Raji (cell line): ENCODE data around the gene POPDC2.

ENCODE experiments used
- POLR2A ChIP-seq: IDR thresholded peaks from 2 replicates; pipeline ENCODE4 v1.6.1; 2011; ENCODE audit warnings: low read depth, low read length, control low read depth; ENCODE audit not compliant: insufficient read depth

Gene POPDC2

DNA sequence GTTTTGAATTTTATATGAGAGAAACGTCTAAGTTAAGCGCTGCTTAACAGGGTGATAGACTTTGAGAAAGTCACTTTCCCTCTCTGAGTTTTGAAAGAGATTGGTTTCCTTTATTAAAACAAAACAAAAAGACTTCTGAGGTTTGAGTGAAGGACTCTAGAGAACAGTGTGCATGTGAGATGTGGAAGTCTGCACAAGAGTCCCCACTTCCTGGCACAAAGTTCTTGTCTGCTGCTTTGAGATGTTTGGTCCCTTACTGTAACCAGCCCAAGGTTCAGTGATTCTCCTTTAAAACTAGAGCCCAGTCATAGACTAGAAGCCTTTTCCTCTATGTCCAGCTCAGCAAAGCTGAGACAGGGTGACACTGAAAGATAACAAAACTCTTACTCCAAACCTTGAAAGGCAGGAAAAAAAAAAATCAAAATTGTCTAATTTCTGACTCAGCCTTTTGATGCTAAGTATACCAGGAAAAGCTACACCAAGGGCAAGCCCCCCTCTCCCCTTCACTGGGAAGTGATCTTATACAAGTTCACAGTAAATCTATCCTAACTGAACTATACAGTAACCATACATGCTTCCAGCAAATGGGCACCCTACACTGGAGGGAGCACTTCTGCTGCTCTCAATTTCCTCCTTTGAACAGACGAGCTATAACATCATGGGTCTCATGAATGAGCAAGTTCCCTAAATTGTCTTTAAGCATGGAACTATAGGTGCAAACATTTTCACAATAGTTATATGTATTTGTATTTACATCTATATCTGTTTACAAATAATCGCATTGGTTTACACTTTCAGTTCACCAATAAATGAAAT, 2.3 kb downstream of the POPDC2 start:
- TF ChIP-seq POLR2A, result no peak

DNA sequence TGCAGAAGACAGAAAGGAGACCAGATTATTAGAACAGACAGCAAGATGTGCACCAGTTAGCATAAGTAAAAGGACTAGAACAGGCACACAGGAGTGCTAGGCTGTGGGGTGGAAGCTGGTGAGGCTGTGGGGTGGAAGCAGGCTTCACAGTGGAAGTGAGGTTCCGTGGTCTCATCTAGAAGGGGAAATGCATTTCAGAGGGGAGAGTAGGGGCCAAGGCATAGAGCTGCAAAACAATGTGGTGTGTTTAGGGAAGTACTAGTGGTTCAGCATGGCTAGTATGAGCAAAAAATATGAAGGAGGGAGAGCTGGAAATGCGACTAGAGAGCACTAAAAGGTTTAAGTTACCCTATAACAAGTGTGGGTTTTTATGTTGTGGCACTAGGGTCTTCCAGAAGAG, 6.5 kb downstream of the POPDC2 start:
- TF ChIP-seq POLR2A, result no peak

DNA sequence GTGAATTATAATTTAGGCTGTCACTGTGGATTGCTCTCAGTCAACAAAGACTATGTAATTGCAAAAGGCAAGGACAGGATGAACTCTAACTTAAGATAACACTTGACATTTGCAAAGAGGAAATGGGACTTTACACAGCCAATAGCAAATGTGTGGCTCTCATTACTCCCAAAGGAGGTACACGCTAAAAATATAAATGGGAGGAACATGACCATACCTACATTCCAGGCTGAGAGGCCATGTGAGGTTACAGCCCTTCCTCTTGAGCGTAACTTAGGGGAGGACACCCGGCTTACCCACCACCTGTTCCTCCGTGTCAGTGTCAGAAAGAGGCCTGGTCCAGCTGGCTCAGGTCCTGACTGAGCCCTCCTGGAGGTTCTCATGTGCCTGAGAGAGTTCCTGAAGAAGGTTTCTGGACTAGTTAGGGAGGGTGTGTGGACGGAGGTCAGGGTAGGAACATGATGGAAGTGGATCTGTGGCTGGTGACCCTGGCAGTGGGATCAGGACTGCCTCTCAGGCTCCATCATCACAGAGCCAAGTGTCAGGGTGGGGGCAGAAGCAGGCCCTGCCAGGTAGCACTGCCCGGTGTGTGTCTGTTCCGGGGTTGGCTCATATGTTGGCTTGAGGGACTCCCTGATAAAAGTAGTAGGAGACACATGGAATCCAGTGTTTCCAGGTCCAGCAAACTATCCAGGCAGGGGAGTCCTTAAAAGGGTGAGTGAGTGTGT, 7.9 kb downstream of the POPDC2 start:
- TF ChIP-seq POLR2A, result no peak

DNA sequence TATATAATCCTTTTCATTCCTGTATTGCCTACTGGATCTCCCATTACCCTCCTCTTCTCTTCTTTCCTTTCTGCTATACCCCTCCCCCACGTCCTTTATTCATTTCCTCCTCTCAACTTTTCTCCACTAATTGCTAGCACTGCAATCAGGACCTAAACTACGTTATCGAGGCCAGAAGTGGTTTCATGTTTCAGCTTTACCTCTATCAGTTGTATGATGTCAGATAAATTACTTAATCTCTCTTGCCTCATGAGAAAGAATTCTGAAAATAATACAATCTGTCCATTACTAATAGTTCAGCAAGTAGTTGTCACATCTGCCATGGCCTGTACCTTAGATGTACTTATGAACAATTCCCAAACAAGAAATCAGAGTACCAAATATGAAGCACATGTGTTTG, 10.6 kb downstream of the POPDC2 start:
- TF ChIP-seq POLR2A, result no peak

DNA sequence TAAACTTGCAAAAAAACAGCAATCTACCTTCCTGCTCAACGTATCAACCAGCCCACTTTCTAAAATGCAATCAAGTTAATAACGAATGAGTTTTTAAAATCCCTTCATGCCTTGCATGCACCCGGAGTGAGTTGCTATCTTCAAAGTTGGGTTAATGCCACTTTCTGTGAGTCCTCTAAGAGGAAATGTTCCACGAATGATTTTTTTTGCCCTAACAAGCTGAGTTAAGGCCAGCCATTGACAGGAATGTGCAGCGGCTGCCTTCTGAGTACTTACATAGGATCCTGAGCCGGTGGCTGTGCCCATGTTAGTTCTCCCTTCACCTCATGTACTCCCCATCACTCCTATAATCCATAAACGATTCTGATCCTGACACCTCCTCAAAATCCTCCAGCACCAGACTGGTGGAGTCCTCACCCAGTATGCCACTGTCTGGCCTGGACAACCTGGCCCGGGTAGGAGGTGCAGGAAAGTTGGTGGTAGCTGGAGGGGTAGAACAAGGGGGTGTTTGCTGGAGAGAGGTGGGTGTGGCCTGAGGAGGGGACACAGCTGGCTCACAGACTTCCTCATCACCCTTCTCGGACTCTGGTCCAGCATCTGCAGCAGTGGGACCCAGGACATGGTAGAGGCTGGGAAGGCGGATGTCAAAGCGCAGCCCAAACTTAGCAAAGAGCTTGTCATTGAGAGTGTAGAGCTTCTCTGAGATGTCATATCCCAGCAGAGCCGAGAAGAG, 12.4 kb downstream of the POPDC2 start:
- TF ChIP-seq POLR2A, result no peak

DNA sequence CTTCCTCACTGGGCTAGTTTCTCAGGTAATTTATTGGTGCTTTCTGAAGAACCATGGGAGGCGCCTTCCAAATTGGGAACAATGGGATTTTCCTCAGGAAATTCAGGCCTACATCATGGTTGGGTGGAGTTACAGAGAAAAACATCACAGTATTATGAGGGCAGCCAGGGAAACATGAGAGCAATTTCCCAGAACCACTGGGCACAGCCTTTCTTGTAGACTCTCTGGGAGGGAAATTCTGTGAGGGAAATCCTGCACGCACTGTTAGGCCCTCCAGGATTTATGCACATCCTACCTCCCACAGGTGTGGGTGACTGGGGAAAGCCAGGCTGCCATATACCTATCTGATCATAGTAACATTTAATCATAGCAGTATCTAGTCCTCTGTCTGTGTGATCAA, 13.2 kb downstream of the POPDC2 start:
- TF ChIP-seq POLR2A, result no peak

DNA sequence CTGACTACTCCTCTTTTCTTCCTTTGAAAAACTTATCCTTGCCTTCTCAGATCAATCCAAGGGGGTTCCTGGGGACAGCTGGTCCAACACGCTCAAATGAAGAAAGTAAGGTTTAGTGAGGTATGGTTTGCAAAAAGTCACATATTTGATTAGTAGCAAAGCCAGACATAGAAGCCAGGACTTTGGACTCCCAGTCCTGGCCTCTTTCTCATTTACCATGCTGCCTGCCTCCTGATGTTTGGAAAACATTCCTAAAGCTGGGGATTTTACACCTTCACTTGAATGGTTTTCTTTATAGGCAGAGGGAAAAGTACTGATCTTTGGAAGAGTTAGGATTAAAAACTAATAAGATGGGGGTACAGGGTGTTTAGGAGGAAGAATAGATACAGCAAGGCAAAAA, 14.6 kb downstream of the POPDC2 start:
- TF ChIP-seq POLR2A, result no peak

DNA sequence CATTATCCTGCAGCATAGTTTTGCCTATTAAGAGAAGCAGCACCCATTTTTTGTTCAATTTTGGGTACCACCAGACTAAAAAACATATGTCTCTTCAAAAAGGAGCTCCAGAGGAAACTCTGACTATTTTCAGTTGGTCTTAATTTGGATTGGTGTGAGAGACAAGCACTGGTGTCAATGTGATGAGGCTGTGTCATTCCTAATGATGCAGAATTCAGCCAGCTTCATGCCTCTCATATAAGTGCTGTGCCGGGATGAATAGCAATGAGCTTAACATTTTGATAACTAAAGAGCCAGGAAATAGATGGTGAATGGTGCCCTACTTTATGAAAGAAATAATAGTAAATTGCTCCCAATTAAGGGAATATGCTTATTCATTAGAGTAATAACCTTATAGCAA, 15.9 kb downstream of the POPDC2 start:
- no peak for TF ChIP-seq POLR2A

DNA sequence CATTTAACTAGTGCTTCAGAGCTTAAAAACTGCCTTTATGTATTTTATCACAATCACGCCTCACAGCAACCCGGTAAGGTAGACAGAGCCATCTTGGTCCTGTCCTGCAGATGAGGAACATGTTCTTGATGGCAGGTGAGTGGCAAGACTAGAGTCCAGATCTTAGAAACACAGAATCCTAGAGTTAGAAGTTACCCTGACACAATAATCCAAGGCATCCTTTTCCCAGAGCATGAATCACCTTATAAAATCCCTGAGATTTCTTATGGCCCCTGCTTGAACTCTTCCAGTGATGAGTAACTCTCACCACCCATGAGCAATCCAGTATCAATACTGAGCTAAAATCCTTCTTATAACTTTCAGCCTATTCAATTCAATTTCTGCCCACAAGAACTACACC, 16.9 kb downstream of the POPDC2 start:
- no peak for TF ChIP-seq POLR2A

DNA sequence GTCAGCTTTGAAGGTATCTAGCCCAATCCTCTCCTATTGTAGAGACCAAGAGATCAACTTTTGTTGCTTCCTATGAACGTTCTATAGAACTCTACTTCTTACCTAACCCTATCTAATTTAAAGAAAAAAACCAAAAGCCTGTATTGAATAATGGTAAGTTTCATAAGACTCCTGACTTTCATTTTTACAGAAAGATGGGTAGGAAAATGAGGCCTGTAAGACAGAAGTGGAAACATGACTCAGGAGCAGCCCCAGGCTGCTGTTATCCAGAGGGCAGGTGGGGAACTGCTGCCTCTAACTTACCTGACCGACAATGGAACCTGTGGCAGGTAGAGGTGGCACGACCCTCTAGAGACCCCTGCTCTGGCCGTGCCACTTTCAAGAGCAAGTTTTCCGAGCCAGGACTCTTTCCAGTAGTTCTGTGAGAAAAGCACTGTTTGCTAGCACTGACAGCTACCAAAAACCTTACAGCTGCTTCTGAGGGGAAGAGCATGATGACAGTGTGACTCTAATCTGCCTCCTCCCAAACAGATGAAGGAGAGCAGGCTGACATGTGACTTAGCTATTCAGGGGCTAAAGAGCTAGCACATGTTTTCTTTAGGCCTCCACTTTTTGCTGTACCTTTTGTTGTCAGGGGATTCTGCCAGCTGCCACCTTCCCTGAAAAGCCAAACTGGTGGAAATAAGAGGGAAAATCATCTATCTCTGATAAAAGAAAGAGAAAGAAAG, 17.5 kb downstream of the POPDC2 start:
- TF ChIP-seq POLR2A, result no peak

DNA sequence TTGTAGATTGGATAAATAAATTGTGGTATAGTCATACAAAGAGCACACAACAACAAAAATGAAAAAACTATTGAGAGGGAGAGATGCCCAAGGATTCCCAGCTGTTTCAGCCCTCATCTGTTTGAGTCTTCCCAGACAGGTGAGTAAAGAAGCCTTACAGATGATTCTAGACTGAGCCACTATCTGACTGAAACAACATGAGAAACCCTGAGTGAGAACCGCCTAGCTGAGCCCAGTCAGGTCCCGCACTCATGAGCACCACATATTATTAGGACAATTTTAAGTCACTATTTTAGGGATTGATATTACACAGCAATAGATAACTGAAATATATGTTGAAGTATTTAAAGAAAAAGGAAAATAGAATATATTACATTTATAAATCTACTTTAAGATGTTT, 19.0 kb downstream of the POPDC2 start:
- no peak for TF ChIP-seq POLR2A

DNA sequence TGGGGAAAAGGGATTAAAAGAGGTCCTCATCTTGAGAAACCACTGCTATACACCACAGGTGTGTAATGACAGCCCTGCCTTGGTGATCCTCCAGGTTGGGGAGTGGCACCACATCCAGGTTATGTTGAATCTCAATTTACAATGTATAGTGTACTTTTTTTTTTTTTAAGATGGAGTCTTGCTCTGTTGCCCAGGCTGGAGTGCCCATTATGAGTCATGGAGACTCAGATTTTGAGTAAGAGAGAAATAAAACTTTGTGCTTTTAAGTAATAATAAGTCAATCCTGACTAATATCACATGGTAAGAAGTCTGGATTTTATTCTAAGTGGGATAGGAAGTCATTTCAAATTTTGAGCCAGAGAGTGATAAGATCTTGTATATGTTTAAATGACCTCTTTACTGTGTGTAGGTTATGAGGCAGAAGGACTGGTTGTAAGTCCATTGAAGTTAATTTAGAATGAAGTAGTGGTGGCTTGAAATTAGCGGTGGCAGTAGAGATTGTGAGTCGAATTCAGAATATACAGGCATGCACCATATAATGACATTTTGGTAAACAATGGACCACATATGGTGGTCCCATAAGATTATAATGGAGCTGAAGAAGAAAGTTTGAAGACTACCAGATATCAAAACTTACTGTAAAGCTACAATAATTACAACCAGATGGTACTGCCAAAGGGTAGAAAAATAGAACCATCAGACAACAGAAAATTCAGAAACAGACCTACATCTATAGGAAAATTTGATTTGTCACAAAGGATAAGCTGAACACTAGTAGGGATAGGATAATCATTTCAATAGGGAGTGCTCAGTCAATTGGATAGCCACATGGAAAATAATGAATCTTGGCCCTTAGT, 20.7 kb downstream of the POPDC2 start:
- TF ChIP-seq POLR2A, result no peak

DNA sequence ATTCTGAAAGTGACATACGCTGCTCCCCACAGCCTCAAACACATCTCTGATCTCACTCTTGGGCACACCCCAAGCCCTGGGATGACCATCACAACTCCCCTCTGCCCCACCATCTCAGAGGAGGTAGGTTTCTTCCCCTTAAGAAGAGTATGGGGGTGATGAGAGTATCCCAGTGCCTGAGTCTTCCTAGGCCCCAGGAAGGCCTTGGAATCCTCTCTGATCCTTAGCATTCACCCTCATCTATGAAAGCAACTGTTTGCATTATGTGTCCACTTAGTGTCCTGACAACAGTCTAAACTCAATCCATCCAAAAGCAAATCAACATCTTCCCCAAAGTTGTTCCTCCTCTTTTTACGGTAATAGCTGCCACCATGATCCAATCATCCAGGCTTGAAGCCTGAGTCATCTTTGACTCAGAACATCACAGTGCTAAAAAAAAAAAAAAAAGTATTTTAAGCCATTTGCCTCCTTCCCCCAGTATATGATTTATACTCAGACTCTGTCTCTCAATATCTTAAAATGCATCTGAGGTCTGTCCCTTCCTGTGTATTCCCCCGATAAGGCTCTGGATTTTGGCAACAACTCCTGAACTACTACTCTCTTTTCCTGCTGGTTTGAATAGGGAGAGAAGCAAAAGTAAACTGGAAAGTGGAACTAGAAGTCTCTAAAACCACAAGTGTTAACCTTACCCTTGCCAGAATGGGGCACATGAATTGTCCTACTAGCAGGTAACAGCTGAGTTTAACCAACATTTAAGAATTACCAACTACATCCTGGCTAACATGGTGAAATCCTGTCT, 22.5 kb downstream of the POPDC2 start:
- TF ChIP-seq POLR2A, result no peak

DNA sequence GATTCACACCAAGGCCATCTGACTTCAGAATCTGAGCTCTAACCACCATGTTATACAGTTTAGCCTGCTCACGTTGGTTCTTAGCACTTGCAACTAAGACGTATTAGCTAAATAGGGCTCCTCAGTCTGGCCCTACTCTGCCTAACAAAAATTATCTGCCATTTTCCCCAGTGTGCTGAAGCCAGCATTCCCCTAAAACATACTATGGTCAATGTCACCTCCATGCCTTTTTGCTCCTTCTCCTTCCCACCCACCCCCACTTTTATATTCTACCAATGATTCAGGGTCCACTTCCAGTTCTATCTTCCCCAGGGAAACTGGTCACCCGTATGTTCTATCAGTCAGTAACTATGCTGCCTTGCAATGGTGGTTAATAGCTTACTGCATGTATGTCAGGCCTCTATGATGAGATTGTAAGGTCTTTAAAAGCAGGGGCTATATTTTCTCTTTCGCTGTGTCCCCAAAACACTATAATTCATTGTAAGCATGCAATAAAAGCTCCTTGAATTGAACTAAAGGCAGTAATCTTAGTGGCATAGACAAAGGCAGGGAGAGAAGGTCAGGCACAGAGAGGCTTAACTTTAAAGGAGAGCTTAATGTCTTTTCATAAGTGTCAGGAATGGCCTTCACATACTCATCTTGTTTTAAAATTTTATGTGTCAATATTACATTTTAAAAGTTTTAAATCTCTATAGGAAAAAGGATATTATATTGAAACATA, 23.3 kb downstream of the POPDC2 start:
- TF ChIP-seq POLR2A, result no peak
